CD4-positive, alpha-beta T cell treated with Interferon gamma for 1 hour (primary cell): ENCODE data around the gene EPHB6.

Experiments used
- DNase-seq: peaks from one replicate; pipeline ENCODE4 v3.0.0-alpha.2; 2020

Gene EPHB6

DNA sequence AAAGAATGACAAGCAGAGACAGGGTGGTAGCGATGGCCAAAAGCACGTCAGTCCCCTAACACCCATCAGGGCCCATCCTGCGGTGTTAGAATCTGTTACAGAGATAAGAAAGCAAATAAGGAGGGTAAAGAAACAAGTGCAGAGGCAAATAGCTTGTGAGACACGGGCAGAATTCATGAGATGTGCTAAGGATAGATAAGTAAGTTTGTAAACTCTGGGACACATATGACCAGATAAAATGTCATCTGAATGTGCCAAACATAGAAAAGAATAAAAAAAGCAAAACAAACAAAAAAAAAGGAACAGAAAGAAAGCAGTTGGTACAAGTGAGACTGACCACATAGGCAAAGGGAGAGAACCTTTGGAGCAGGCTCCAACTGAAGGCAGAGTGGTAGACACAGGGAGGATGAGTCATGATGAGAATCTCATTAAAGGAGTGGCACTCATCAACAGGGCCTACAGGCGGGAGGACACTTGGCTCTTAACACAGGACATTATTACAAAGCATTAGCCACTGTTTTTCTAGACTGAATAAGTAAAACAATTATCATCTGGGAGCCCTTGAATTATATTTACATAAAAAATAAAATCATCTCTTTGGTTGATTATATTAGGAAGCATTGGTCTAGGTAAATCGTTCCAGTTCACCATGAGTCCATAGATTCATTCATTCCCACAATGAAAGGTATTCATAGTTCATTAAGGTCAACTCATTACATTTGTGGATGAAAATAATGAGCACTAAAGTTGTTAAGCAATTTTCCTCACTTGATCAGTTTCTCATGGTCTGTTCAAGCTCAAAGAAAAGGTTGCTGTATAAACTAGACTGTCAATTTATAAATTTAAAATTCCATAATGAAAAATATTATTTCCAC lies 21.5 kb upstream of the EPHB6 start:
- DNase-seq: no peak

DNA sequence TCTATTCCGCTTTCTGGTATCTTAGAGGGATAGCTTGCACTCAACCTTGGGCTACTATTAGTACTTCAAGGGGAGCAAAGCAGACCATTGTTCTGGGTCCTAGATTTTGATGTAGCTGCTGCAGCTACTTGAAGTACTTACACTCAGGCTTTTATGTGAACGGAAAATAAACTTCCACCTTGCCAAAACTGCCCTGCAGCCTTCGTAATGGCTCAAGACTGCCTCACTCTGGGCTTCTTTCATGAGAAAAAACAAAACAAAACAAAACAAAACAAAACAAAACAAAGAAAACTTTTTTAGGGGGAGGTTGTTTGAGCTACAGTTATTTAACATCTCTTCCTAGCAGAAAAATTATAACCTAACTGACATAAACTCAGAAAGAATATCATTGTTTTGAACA lies 19.4 kb upstream of the EPHB6 start:
- DNase-seq: no peak

DNA sequence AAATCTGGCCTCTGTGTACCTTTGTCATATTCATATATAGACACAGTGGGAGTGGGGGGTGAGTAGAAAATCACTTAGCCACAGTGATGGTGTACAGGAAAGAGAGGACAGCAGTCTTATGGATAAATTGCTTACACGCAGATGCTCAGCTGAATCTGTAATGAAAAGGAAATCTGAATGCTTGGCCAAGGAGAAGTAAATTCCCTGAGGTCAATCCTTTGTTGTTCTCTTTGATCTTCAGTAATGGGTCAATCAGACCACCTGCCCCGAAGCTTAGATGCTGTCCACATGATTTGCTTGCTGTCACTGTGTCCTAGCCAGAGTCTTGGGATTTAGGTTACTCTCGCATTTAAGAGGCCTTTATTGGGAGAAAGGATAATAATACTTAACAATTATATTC lies 18.4 kb upstream of the EPHB6 start:
- no peak for DNase-seq

DNA sequence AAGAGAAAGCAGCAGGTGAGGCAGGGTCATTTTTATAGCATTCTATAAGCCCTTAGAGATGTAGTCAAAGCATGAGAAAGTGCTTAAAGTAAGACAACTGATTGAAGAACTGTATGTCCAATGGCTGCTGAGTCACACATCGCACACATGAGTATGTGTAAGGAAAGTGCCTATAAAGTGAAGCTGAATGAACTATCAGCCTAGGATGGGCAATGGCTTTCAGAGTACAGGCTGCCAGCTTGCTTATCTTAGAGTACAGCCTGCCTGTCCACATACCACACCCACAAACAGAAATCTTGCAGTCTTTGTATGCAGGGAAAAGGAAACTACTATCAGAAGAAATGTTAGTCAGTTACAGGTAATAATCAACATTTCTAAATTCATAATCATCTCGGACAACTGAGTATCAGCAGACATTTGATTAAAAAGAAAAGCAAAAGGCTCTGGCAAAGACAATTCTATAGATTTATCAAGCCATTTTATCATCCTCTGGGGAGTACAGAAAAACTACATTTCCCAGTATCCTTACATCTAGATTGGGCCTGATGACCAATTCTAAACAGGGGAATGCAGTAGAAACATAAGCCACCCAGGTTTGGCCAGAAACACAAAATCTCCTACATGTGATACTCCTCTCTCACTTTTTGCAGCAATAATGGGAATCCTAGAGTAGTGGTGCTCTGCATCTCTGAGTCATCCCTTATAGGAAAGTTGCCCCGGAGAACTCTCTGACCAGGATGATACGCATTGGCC lies 16.2 kb upstream of the EPHB6 start:
- no peak for DNase-seq

DNA sequence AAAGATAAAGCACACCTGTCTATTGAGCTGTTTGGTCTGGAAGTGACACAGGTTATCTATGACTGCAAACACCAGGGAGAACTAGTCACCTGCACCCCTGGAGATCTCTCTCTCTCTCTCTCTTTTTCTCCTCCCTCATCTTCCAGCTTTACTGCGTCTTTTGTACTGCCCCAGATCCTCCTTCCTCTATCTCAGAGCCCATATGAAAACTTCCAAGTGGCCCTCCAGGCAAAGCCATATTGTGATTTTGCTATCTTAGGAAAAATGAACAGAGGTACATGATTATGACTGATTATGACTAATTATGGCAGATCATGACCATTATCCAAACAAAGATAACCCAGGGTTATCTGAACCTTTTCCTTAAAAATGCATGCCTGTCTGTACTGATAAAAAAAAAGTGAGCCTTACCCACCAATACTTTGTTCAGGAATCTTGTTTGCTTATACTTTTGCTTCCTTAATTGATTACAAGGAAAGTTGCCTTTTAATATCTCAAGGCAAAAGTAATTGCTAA lies 12.6 kb upstream of the EPHB6 start:
- DNase-seq: no peak

DNA sequence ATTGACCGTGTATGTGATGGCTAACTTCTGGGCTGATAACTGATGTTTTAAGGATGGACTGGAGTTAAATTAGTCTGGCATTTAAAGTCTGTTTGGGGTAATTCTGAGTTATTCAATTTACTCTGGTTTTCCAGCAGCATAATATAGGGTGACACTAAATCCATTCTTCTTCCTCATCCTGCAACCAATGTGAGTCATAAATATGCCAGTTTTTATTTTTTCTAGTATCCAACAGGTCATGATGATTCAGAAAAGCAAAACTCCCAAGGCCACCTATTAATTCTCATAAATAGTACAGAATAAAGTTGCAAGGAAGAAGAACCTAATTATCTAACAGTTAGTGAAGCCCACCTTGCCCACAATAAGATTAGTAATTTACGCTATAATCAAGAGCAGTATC lies 7.5 kb upstream of the EPHB6 start:
- no peak for DNase-seq

DNA sequence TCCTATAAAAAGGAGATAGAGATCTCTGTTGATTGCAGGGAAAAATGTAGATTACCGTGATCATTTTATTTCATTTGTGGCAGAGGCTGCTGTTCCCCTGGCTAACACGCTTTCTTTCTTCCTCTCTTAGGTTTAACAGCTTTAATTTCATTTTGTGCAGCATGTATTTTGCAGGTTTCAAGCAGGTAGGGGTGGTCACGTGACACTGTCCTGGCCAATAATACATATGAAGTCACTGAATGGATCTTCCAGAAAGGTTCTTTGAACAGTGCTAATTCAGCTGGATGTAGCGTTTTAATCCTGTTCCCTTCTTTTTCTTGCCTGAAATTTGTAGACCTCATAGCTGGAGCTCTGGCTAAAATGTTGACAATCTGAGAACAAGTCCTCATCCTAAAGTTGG lies 3.6 kb upstream of the EPHB6 start:
- no peak for DNase-seq

DNA sequence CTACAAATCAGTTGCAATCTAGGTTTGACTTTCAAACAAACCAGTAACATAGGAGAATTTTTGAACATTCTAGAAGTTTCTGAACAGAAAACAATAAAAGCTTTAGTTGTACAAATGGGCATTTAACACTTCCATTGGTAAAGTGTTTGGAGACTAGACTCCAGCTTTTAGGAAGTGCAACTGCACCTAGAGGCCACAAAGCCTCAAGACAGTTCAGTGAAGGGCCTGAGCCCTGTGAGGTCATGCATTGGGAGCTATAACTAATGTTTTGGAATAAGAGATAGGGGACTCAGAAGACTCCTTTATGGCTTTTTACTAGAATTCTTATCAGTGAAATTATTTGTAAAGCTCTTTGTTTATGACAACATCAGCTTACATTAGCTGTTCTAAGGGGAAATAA lies 3.0 kb upstream of the EPHB6 start:
- DNase-seq: no peak

DNA sequence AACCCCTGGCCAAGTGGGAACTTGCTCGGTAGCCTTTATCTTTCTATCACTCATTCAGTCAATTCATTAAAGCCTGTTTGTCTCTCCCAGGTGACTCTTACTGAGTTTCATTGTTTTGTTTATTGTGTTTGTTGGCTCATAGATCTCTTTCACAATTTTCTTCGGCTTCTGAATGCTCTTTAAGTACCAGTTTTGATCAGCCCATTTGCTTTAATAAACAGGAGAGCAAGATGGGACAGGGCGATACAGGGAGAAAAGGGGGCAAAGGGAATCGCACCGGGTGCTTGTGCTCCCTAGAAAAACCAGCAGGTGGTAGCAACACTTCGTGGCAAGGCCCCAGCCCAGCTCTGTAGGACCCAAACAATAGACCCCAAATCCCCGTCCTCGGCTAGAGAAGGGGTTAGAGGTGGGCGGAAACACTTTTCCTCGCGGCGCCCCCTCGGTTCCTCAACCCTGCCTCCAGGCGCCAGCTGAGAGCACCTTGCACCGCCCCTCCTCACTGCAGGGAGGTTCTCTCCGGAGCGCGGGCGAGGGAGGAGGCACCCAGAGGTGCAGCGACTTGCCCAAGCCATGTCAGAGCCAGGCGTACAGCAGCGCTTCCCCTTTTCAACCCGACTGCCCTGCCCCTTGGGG lies 1.0 kb upstream of the EPHB6 start:
- DNase-seq: peak; percentile 71

DNA sequence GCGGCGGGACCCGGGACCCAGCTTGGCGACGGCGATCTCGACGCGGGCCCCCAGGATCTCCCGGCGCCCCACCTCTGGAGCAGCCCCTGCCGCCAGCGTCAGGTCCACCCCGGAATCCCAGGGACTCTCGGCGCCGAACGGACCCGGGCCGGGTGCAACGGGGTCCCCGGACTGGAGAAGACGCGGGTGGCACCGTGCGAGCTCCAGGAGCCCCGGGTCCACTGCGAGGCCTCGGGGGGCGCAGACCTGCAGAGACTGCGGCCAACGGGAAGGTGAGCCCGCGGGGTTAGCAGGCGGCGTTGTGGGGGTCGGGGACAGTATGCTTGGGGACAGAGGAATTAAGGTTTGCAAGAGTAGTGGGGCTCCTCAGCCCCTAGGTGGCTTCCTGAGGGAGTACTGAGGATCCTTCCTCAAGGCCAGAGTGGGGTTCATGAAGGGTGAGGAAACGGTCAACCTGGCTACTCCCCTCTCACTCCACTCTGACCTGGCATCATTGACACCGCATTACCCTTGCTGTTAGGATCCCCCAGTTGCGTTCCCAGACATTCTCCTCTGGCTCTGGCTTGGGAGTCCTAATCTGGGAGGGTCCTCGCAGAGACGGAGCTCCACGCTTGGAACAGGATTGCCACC lies 353 bp downstream of the EPHB6 start:
- no peak for DNase-seq

DNA sequence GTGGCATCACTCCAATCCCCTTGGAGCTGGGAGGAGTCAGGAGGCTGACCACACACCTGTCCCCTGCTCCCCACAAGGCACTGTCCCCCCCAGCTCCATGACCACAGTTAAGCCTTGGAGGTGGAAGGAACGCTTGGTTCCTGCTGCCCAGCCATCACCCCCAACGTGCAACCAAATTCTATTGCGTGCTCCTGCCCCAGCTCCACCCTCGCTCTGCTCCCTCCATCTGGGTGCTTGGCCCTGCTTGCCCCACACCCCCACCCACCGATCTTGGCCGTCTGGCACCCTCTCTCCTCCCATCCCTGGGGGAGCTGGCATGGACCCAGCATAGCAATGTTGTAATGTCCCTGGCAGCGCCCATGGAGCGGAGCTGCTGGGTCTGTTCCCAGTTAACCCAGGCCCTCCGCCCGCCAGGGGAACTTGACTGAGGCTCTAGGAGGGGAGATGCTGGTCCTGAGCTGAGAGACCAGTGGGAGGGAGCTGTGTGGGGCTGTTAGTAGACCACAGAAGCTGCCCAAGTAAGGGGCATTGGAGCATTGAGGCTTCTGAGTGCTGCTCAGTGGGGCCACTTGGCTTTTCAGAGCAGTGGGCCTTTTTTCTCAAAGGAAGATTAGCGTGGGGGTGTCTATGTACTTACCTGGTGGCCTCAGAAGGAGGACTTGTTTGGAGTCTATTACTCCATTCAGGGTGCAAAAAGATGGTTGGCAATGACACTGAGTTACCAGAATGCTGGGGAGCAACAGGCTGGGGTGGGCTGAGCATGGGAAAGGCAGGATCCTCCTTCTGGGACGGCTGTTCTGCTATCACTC lies 1.1 kb downstream of the EPHB6 start:
- no peak for DNase-seq

DNA sequence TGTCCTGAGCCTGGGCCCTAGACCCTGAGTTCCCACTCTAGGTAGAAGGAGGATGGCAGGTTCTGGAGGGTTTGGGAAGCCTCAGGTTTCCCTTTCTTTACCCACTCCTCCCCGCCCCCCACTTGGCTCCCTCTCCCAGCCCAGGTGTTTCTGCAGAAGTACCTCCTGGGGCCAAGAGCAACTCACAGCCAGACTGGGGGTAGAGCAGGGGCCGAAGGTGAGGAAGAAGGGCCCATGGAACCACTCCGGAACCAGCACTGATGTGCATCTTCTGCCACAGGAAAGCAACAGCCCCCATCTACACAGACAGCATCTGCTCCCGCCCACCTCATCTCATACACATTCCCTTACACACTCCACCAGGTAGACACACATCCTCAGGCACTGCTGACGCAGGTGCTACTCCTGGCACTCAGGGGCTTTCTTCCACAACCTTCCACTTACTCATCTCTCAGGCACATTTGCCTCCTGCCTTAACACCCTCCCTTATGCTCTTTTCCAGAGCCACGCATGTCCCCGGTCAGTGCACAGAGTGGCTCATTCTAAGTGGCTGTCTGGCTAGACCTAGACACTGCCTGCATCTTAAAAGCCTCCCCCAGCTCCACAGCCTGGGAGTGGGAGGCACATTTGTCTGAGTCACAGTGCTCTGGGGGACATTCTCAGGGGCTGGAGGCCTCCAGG lies 1.8 kb downstream of the EPHB6 start:
- DNase-seq: no peak

DNA sequence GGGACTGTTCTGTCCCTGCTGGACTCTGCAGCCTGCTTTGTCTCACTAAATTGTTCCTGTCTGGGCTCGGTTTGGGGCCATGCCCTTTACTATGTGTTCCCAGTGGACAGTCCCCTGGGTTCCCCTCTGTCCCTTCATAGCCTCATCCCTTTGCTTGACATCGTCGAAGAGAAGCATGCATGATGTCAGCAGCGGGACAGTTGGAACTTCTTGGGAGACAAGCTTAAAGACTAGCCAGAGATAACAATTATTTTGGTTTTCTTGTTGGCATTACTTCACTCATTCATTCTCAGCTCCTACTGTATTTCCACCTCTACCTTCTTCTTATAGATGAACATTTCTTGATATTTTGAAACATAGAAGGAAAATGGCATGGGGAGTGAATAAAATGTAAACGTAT lies 2.7 kb downstream of the EPHB6 start:
- no peak for DNase-seq

DNA sequence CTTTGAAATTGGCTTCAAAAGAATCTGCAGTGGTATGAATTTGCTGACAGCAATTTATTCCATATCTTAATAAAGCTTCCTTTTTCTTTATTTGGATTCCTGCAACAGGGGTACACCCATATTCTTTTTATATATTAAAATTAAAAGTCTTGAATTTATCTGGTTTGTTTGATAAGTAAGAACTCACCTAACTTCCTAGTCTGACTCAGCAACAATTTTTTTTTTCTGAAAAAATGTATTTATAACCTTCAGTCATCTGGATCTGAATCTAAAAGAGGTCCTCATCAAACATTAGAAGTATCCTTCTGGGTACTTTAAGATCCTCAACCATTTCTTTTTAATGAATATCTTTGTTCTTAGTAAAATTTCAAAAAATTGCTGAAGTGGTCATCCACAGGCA lies 4.5 kb downstream of the EPHB6 start:
- no peak for DNase-seq

DNA sequence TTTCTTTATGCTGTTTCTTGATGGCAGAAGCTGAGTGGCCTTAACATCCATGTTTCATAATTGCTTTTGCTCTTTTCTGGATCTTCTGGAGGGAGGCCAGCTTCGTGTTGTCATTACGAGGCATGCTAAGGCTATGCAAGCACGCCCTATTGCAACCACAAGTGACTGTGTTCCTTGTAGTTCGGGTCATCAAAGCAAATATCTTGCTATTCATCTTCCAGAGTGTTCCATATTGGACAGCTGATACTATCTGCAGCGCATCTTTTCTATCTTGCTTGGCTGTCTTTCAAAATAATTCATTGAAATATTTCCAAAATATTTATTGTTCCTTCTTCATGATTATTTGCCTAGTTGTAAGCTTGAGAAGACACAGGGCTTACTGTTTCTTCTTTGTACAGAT lies 5.0 kb downstream of the EPHB6 start:
- DNase-seq: no peak

DNA sequence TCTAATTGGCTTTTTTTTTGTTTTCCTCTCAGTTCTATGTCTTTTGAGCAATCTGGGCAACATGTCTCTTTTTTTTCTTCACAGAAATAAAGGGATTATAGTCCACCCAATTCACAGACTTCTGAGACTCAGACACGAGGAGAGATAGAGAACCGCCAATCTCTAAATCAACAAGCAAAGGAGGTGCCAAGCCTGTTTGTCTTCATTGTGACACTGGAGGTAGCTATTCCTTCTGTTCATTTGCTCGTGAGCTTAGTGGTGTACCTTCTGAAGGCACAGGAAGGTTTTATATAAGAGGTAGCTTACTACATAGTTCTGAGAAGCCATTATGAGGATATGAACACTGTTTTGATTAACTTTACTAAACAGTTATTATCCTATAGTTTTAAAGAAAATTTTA lies 6.1 kb downstream of the EPHB6 start:
- no peak for DNase-seq

DNA sequence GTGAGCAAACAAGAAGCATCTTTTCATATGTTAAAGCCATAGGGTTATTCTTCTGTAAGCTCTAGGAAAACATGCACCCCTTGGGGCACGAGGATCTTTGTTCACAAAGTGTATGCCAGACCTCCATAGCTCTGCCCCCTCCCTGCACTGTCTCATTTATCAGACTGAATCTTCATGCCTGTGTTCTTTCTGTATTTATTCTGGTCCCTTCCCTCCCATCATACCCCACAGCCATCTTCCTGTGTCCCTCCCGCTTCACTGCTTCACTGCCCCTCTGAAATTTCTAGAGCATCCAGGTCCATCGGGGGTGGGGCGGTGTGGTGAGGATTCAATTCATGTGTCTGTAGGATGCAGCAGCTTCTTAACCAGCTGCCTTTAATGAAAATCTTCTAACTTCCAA lies 7.5 kb downstream of the EPHB6 start:
- DNase-seq: no peak

DNA sequence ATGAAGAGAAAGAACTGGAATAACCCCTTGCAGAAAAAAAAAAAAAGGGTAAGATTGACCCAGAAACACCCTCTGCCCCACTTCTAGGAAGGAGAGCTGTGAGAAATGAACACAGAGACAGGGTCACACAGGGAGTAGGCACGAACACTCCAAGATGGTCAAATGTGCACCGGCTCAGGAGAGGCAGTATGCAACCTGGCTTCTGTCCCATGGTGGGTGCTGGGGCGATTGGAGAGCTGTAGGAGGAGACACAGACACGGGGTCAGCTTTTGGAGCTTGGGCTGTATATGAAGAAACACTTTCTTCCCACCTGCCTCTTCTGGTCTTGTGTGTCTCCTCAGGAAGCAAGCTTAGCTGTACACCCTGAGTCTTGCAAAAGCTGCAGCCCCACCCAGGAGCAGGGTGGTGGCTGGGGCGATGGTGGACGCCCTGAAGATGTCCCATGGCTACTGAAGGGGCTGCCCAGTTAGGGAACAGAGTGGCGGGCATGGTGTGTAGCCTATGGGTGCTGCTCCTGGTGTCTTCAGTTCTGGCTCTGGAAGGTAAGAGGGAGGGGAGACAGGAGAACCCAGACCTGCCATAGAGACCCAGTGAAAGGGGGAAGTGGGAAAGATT lies 8.0 kb downstream of the EPHB6 start:
- DNase-seq: no peak

DNA sequence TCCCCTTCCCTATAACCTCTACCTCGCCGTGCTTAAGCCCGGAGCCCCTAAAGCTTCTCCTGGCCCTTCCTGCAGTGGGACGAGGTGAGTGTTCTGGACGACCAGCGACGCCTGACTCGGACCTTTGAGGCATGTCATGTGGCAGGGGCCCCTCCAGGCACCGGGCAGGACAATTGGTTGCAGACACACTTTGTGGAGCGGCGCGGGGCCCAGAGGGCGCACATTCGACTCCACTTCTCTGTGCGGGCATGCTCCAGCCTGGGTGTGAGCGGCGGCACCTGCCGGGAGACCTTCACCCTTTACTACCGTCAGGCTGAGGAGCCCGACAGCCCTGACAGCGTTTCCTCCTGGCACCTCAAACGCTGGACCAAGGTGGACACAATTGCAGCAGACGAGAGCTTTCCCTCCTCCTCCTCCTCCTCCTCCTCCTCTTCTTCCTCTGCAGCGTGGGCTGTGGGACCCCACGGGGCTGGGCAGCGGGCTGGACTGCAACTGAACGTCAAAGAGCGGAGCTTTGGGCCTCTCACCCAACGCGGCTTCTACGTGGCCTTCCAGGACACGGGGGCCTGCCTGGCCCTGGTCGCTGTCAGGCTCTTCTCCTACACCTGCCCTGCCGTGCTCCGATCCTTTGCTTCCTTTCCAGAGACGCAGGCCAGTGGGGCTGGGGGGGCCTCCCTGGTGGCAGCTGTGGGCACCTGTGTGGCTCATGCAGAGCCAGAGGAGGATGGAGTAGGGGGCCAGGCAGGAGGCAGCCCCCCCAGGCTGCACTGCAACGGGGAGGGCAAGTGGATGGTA lies 9.2 kb downstream of the EPHB6 start:
- DNase-seq: no peak

DNA sequence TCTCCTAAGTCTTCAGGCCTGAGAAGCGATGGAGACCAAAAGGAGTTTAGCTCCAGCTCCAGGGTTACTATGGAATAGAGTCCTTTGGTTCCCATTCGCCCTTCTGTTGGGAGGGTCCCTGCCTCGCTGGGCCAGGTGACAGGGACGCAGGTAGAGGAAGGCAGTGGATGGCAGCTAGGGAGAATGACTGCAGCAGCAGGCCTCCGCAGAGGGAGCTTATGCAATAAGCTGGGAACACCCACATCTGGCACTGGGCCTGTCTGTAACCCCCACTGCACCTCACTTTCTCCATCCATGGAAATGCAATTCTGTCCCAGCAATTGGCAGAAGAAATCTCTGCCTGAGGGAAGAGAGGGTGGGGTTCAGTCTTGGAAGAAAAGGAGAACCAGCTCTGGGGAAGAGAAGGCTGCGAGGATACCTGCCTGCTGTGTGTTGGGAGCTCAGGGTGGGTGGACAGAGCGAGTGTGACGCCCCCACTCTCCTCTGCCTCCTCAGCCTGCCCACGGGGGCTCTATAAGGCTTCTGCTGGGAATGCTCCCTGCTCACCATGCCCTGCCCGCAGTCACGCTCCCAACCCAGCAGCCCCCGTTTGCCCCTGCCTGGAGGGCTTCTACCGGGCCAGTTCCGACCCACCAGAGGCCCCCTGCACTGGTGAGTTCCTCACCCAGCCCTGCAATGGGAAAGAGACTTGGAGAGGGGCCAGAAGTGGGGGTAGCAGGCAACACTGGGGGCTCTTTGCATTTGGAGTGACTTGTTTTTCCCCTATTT lies 10.3 kb downstream of the EPHB6 start:
- DNase-seq: no peak
